Thymus (tissue), 11 donors: ENCODE results near the gene DCUN1D2. TPM values are rescaled to one million over a fixed set of nuclear protein-coding genes. Genes with fewer than 3 reads are reported as not detected.

ENCODE experiments used
- DNase-seq, 9 donors: peaks; one replicate each; pipeline ENCODE4 v3.0.0-alpha.2; 2013; ENCODE audit warnings: low spot score in 9 of 9, low read depth in 6 of 9, missing footprints in 1 of 9
- H3K27ac ChIP-seq, 2 donors: one replicate each; pipeline ENCODE4 v1.5.1; 2013; ENCODE audit warnings: control low read depth in 1 of 2, low read depth in 1 of 2, low read length in 1 of 2, mild to moderate bottlenecking in 1 of 2, moderate library complexity in 1 of 2
- H3K27me3 ChIP-seq, 2 donors: one replicate each; pipeline ENCODE4 v1.5.1; 2013; ENCODE audit warnings: low read length in 1 of 2; ENCODE audit not compliant: control insufficient read depth in 2 of 2, insufficient read depth in 1 of 2
- H3K36me3 ChIP-seq, 2 donors: one replicate each; pipeline ENCODE4 v1.5.1; 2013; ENCODE audit warnings: low read length in 1 of 2, mild to moderate bottlenecking in 1 of 2, moderate library complexity in 1 of 2; ENCODE audit not compliant: control insufficient read depth in 2 of 2, insufficient read depth in 2 of 2
- H3K4me1 ChIP-seq, 2 donors: one replicate each; pipeline ENCODE4 v1.5.1; 2013; ENCODE audit warnings: low read length in 2 of 2; ENCODE audit not compliant: control insufficient read depth in 2 of 2, insufficient read depth in 2 of 2
- H3K4me3 ChIP-seq, 2 donors: one replicate each; pipeline ENCODE4 v1.5.1; 2013; ENCODE audit warnings: low read length in 2 of 2, control low read depth in 1 of 2, mild to moderate bottlenecking in 1 of 2
- H3K9me3 ChIP-seq, 2 donors: one replicate each; pipeline ENCODE4 v1.5.1; 2013; ENCODE audit warnings: low read length in 1 of 2, mild to moderate bottlenecking in 1 of 2; ENCODE audit not compliant: control insufficient read depth in 2 of 2, insufficient read depth in 1 of 2
- WGBS: extraction: QIAGEN DNeasy Blood & Tissue Kit; methylation state at CpG from one replicate; pipeline ENCODE4 v1.1.7; 2013; 5-methylcytosine and 5-hydroxymethylcytosine counted together
- polyA plus RNA-seq: library from polyadenylated mRNA; stranded (reverse); fragments of 200-250 nt; gene quantifications from one replicate; pipeline ENCODE4 v1.2.3, GENCODE V29; 2013
- total RNA-seq: library from RNA; stranded (reverse); fragments of 120-200 nt; gene quantifications from one replicate; pipeline ENCODE4 v1.2.4, GENCODE V29; 2013
- donor health status: healthy.

The DCUN1D2 gene
- total and polyA plus RNA-seq, 2 donors, result 9.8 to 22.5 TPM

GRCh38 chr13:113488283-113488682, 2.2 kb downstream of the DCUN1D2 start:
- peaks cover 6 to 7% of the 10 kb centered on the region in 2 donors for H3K36me3 ChIP-seq
- DNase-seq, result no peak
- peaks cover 0 to 5% of the 10 kb centered on the region in 2 donors for H3K9me3 ChIP-seq
- H3K4me3 ChIP-seq, result no peak overlapping the region
- peaks cover 18 to 24% of the 10 kb centered on the region in 2 donors for H3K4me1 ChIP-seq
- peaks cover 0 to 8% of the 10 kb centered on the region in 2 donors for H3K27me3 ChIP-seq
- WGBS, result 97% methylated on average over 3 of the region's 3 CpGs
- no peak overlapping the region for H3K27ac ChIP-seq

- Histone ChIP-seq H3K27me3 (peaks cover 0 to 7% of the 10 kb centered on the region in 2 donors), H3K4me1 (peaks cover 13 to 20% of the 10 kb centered on the region in 2 donors), H3K27ac (no peak overlapping the region), H3K9me3 (peaks cover 0 to 5% of the 10 kb centered on the region in 2 donors), H3K4me3 (no peak overlapping the region), H3K36me3 (peaks cover 9 to 12% of the 10 kb centered on the region in 2 donors)
- DNase-seq, result no peak
- WGBS, result 95% methylated on average over 4 of the region's 4 CpGs
Measured at GRCh38 chr13:113486698-113487097, 3.8 kb downstream of the DCUN1D2 start.

GRCh38 chr13:113485545-113485944, 5.0 kb downstream of the DCUN1D2 start:
- no peak overlapping the region for H3K27ac ChIP-seq
- 97% methylated on average over 13 of the region's 13 CpGs for WGBS
- H3K4me1 ChIP-seq, result peaks cover 7 to 15% of the 10 kb centered on the region in 2 donors
- H3K4me3 ChIP-seq, result no peak overlapping the region
- no peak for DNase-seq
- H3K27me3 ChIP-seq, result no peaks in the 10 kb centered on the region
- peaks cover 9 to 13% of the 10 kb centered on the region in 2 donors for H3K36me3 ChIP-seq
- no peaks in the 10 kb centered on the region for H3K9me3 ChIP-seq

- WGBS, result 93% methylated on average over 36 of the region's 36 CpGs
- no peaks in the 10 kb centered on the region for H3K9me3 ChIP-seq
- no peaks in the 10 kb centered on the region for H3K27me3 ChIP-seq
- H3K36me3 ChIP-seq, result peaks cover 9 to 26% of the 10 kb centered on the region in 2 donors
- no peak for DNase-seq
- H3K4me1 ChIP-seq, result peaks cover 0 to 4% of the 10 kb centered on the region in 2 donors
- no peak overlapping the region for H3K4me3 ChIP-seq
- no peak overlapping the region for H3K27ac ChIP-seq
Measured at GRCh38 chr13:113483504-113484293, 6.8 kb downstream of the DCUN1D2 start.

- no peak for DNase-seq
- 97% methylated on average over 7 of the region's 7 CpGs for WGBS
- peak overlapping the region in 1 of 2 donors; percentile 48 for H3K27ac ChIP-seq
- no peaks in the 10 kb centered on the region for H3K4me1 ChIP-seq
- H3K4me3 ChIP-seq, result no peak overlapping the region
- H3K36me3 ChIP-seq, result peaks cover 9 to 27% of the 10 kb centered on the region in 2 donors
- H3K27me3 ChIP-seq, result no peaks in the 10 kb centered on the region
- no peaks in the 10 kb centered on the region for H3K9me3 ChIP-seq
Measured at GRCh38 chr13:113483081-113483480, 7.4 kb downstream of the DCUN1D2 start.

- H3K4me1 ChIP-seq, result no peaks in the 10 kb centered on the region
- peaks cover 28 to 57% of the 10 kb centered on the region in 2 donors for H3K36me3 ChIP-seq
- no peak for DNase-seq
Measured at GRCh38 chr13:113479179-113479578, 11.3 kb downstream of the DCUN1D2 start.

GRCh38 chr13:113477724-113478123, 12.8 kb downstream of the DCUN1D2 start:
- WGBS, result 97% methylated on average over 3 of the region's 3 CpGs
- Histone ChIP-seq H3K27ac (no peak overlapping the region), H3K9me3 (peaks cover 0 to 1% of the 10 kb centered on the region in 2 donors), H3K4me3 (no peak overlapping the region), H3K36me3 (peaks cover 32 to 56% of the 10 kb centered on the region in 2 donors), H3K4me1 (no peaks in the 10 kb centered on the region), H3K27me3 (no peaks in the 10 kb centered on the region)
- DNase-seq, result no peak

More at GRCh38 chr13:113479179-113479578, 11.3 kb downstream of the DCUN1D2 start:
- Histone ChIP-seq H3K4me3 (no peak overlapping the region), H3K27me3 (no peaks in the 10 kb centered on the region), H3K27ac (no peak overlapping the region), H3K9me3 (no peaks in the 10 kb centered on the region)
- 99% methylated on average over 4 of the region's 4 CpGs for WGBS

- DNase-seq, result no peak
- 99% methylated on average over 7 of the region's 7 CpGs for WGBS
- Histone ChIP-seq H3K4me3 (no peak overlapping the region), H3K9me3 (peaks cover 0 to 1% of the 10 kb centered on the region in 2 donors), H3K27me3 (no peaks in the 10 kb centered on the region), H3K4me1 (no peaks in the 10 kb centered on the region), H3K27ac (no peak overlapping the region), H3K36me3 (peaks cover 41 to 60% of the 10 kb centered on the region in 2 donors)
Measured at GRCh38 chr13:113476811-113477210, 13.7 kb downstream of the DCUN1D2 start.

GRCh38 chr13:113475911-113476310, 14.6 kb downstream of the DCUN1D2 start:
- no peak overlapping the region for H3K27ac ChIP-seq
- over 99% methylated on average over 12 of the region's 12 CpGs for whole genome bisulfite sequencing
- H3K9me3 ChIP-seq, result peaks cover 0 to 1% of the 10 kb centered on the region in 2 donors
- no peak overlapping the region for H3K4me3 ChIP-seq
- no peaks in the 10 kb centered on the region for H3K4me1 ChIP-seq
- H3K27me3 ChIP-seq, result no peaks in the 10 kb centered on the region
- DNase-seq, result no peak
- peaks cover 44 to 65% of the 10 kb centered on the region in 2 donors for H3K36me3 ChIP-seq
